K562 (cell line): ENCODE data around the gene ERCC4. TPM values are rescaled to one million over a fixed set of nuclear protein-coding genes. Genes with fewer than 3 reads are reported as not detected.
A peak's percentile ranks its signal among the peaks of the same experiment; 100 is the strongest.

ENCODE experiments used
- ARID2 ChIP-seq: fragments of 450-650 bp; IDR thresholded peaks from 2 replicates; pipeline ENCODE4 v1.6.1; 2017; ENCODE audit warnings: antibody characterized with exemption, mild to moderate bottlenecking
- BRD9 ChIP-seq: fragments of 450-650 bp; IDR thresholded peaks from 2 replicates; pipeline ENCODE4 v1.6.1; 2018; ENCODE audit warnings: low read depth; ENCODE audit not compliant: partially characterized antibody
- CREBBP ChIP-seq: IDR thresholded peaks from one replicate; pipeline ENCODE4 v1.6.1; 2012; ENCODE audit warnings: low read depth, mild to moderate bottlenecking, control low read depth, inconsistent platforms, low read length
- ETV6 ChIP-seq, 3 experiments: fragments of 150-350 bp in 1 of 3; sonication (generic) in 1 of 3; formaldehyde crosslinking in 1 of 3; IDR thresholded peaks; 2 replicates each; pipeline versions ENCODE4 v1.6.1 to v1.8.0; 2014 to 2022; ENCODE audit warnings: borderline replicate concordance in 2 of 3, low read depth in 2 of 3, antibody characterized with exemption in 1 of 3, low read length in 1 of 3, mild to moderate bottlenecking in 1 of 3, missing genetic modification reagents in 1 of 3
- FUS ChIP-seq: fragments of 200-400 bp; formaldehyde crosslinking; optimal IDR thresholded peaks from 2 replicates; pipeline ENCODE3; 2017; ENCODE audit warnings: low read depth, low read length
- JUND ChIP-seq, 2 experiments: IDR thresholded peaks; 2 replicates in 1 of 2; 3 replicates in 1 of 2; pipeline ENCODE4 v1.6.1; 2011; ENCODE audit warnings: borderline replicate concordance in 2 of 2, low read depth in 2 of 2, low read length in 2 of 2, improper control_type of control experiment in 1 of 2, missing biosample characterization in 1 of 2, missing genetic modification characterization in 1 of 2, missing genetic modification reagents in 1 of 2
- NFIC ChIP-seq: fragments of 450-650 bp; IDR thresholded peaks from 2 replicates; pipeline ENCODE4 v1.6.1; 2017; ENCODE audit warnings: mild to moderate bottlenecking, inconsistent platforms
- RHOXF2B ChIP-seq: fragments of 250-450 bp; sonication (Bioruptor Pico); conservative IDR thresholded peaks from 2 replicates; pipeline ENCODE4 v1.5.1; 2021
- TAL1 ChIP-seq: fragments of 450-650 bp; IDR thresholded peaks from 2 replicates; pipeline ENCODE4 v1.6.1; 2016; ENCODE audit warnings: mild to moderate bottlenecking
- ZBED1 ChIP-seq: IDR thresholded peaks from 2 replicates; pipeline ENCODE4 v1.6.1; 2014
- ZNF41 ChIP-seq: fragments of 250-450 bp; sonication (Bioruptor Pico); conservative IDR thresholded peaks from 2 replicates; pipeline ENCODE4 v1.4.0; 2020; ENCODE audit warnings: mild to moderate bottlenecking
- ZNF699 ChIP-seq: fragments of 250-450 bp; sonication (Bioruptor Pico); IDR thresholded peaks from 2 replicates; pipeline ENCODE4 v1.8.0; 2021; ENCODE audit warnings: mild to moderate bottlenecking, moderate library complexity; ENCODE audit not compliant: insufficient replicate concordance
- polyA plus RNA-seq, 8 experiments: library from polyadenylated mRNA; depleted of rRNA in 4 of 8; stranded (reverse) in 5 of 8; unstranded in 3 of 8; fragments of >200 nt; fragmentation: Nextera tagmentation in 2 of 8; fragmentation: Illumina TruSeq in 1 of 8; extraction: Ambion mirVana in 2 of 8; extraction: Trizol in 1 of 8; gene quantifications; 2 replicates each; pipeline versions ENCODE4 v1.2.1 to v1.2.3, GENCODE V29; 2011 to 2014; ENCODE audit warnings: inconsistent platforms in 1 of 8, missing spikeins in 1 of 8
- total RNA-seq, 7 experiments: library from RNA; depleted of rRNA in 6 of 7; stranded (reverse); fragments of >200 nt in 6 of 7; fragmentation: Illumina TruSeq in 2 of 7; extraction: Trizol in 2 of 7; gene quantifications; 2 replicates each; pipeline versions ENCODE4 v1.2.1 to v1.2.3, GENCODE V29; 2011 to 2021; ENCODE audit warnings: low replicate concordance in 1 of 7
- TF ChIP-seq, protein P1 (sequence below), 2 experiments: fragments of 450-650 bp in 1 of 2; sonication (generic) in 1 of 2; formaldehyde crosslinking in 1 of 2; IDR thresholded peaks in 1 of 2; conservative IDR thresholded peaks in 1 of 2; 2 replicates each; pipeline versions ENCODE4 v1.6.1 to v1.8.1; 2016 to 2023; ENCODE audit warnings: mild to moderate bottlenecking in 2 of 2, moderate library complexity in 2 of 2, inconsistent platforms in 1 of 2, missing genetic modification reagents in 1 of 2
- TF ChIP-seq, protein P2 (sequence below): fragments of 450-650 bp; formaldehyde crosslinking; conservative IDR thresholded peaks from 2 replicates; pipeline ENCODE4 v1.4.0; 2022; ENCODE audit warnings: mild to moderate bottlenecking, missing genetic modification characterization
- TF ChIP-seq, protein P3 (sequence below): fragments of 200-800 bp; sonication (Bioruptor generic); IDR thresholded peaks from 2 replicates; pipeline ENCODE4 v1.6.1; 2017; ENCODE audit warnings: missing genetic modification characterization, missing compliant biosample characterization
- TF ChIP-seq, protein P4 (sequence below): sonication (generic); formaldehyde crosslinking; IDR thresholded peaks from 2 replicates; pipeline ENCODE4 v1.8.0; 2023; ENCODE audit warnings: missing genetic modification reagents, mild to moderate bottlenecking, borderline replicate concordance

Gene ERCC4
- total and polyA plus RNA-seq, 9 of the 15 experiments (the other 6 are each of a cell fraction or from before 2014, with no cell fraction given), result 3.7 to 10.5 (median 6.0) TPM

DNA sequence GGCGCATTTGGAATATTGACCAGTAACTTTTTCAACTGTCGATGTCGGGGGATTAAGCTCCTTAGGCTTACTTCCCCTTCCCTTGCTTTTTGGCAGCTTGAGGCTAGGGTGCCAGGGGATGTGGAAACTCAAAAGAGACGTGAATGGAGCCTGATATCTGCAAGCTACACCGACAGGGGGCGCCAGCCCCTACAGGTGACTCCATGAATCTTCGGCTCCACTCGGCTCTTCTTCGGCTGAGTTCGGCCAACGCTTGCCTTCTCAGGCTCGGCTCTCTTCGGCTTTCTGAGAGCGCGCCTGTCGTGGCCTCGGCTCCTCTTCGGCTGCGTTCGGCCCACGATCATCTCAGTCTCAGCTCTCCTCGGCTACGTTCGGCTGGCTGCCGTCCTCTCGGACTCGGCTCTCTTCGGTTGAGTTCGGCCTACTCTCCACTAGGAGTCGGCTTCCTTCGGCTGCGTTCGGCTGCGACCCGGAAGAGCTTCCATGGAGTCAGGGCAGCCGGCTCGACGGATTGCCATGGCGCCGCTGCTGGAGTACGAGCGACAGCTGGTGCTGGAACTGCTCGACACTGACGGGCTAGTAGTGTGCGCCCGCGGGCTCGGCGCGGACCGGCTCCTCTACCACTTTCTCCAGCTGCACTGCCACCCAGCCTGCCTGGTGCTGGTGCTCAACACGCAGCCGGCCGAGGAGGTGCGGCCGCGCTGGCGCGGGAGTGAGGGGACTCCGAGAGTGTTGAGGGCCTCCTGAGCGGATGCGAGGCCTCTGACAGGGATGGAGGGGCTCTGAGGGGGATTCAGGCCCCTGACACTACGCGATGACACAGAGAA is at the start of gene ERCC4 (continued):
- TF ChIP-seq, protein P1, sequence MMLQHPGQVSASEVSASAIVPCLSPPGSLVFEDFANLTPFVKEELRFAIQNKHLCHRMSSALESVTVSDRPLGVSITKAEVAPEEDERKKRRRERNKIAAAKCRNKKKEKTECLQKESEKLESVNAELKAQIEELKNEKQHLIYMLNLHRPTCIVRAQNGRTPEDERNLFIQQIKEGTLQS (IDR thresholded peaks at IDR 0.05), result no peak
- TF ChIP-seq, protein P1 (CRISPR knock-in tag; conservative IDR thresholded peaks at IDR 0.05), result no peak
- TF ChIP-seq TAL1 (no peak), ZNF699 (CRISPR knock-in tag) (no peak), RHOXF2B (CRISPR knock-in tag) (no peak), ARID2 (no peak), BRD9 (no peak), CREBBP (no peak), NFIC (peak; percentile 41), ETV6 (IDR thresholded peaks at IDR 0.05; ENCODE audit: borderline replicate concordance in 1 of 2, low read depth in 2 of 2, low read length in 1 of 2) (no peak), ETV6 (CRISPR knock-in tag; IDR thresholded peaks at IDR 0.05; ENCODE audit: borderline replicate concordance) (no peak), ZBED1 (no peak), FUS (no peak), ZNF41 (CRISPR knock-in tag) (no peak), JUND (IDR thresholded peaks at IDR 0.05; ENCODE audit: borderline replicate concordance, low read depth, low read length) (no peak), JUND (tag; IDR thresholded peaks at IDR 0.05; ENCODE audit: borderline replicate concordance, low read depth, low read length) (no peak; the same call in 2 of the 3 replicates)
- TF ChIP-seq, protein P2, sequence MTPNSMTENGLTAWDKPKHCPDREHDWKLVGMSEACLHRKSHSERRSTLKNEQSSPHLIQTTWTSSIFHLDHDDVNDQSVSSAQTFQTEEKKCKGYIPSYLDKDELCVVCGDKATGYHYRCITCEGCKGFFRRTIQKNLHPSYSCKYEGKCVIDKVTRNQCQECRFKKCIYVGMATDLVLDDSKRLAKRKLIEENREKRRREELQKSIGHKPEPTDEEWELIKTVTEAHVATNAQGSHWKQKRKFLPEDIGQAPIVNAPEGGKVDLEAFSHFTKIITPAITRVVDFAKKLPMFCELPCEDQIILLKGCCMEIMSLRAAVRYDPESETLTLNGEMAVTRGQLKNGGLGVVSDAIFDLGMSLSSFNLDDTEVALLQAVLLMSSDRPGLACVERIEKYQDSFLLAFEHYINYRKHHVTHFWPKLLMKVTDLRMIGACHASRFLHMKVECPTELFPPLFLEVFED (CRISPR knock-in tag), result no peak
- TF ChIP-seq, protein P3, sequence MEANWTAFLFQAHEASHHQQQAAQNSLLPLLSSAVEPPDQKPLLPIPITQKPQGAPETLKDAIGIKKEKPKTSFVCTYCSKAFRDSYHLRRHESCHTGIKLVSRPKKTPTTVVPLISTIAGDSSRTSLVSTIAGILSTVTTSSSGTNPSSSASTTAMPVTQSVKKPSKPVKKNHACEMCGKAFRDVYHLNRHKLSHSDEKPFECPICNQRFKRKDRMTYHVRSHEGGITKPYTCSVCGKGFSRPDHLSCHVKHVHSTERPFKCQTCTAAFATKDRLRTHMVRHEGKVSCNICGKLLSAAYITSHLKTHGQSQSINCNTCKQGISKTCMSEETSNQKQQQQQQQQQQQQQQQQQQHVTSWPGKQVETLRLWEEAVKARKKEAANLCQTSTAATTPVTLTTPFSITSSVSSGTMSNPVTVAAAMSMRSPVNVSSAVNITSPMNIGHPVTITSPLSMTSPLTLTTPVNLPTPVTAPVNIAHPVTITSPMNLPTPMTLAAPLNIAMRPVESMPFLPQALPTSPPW, result no peak
- TF ChIP-seq, protein P4, sequence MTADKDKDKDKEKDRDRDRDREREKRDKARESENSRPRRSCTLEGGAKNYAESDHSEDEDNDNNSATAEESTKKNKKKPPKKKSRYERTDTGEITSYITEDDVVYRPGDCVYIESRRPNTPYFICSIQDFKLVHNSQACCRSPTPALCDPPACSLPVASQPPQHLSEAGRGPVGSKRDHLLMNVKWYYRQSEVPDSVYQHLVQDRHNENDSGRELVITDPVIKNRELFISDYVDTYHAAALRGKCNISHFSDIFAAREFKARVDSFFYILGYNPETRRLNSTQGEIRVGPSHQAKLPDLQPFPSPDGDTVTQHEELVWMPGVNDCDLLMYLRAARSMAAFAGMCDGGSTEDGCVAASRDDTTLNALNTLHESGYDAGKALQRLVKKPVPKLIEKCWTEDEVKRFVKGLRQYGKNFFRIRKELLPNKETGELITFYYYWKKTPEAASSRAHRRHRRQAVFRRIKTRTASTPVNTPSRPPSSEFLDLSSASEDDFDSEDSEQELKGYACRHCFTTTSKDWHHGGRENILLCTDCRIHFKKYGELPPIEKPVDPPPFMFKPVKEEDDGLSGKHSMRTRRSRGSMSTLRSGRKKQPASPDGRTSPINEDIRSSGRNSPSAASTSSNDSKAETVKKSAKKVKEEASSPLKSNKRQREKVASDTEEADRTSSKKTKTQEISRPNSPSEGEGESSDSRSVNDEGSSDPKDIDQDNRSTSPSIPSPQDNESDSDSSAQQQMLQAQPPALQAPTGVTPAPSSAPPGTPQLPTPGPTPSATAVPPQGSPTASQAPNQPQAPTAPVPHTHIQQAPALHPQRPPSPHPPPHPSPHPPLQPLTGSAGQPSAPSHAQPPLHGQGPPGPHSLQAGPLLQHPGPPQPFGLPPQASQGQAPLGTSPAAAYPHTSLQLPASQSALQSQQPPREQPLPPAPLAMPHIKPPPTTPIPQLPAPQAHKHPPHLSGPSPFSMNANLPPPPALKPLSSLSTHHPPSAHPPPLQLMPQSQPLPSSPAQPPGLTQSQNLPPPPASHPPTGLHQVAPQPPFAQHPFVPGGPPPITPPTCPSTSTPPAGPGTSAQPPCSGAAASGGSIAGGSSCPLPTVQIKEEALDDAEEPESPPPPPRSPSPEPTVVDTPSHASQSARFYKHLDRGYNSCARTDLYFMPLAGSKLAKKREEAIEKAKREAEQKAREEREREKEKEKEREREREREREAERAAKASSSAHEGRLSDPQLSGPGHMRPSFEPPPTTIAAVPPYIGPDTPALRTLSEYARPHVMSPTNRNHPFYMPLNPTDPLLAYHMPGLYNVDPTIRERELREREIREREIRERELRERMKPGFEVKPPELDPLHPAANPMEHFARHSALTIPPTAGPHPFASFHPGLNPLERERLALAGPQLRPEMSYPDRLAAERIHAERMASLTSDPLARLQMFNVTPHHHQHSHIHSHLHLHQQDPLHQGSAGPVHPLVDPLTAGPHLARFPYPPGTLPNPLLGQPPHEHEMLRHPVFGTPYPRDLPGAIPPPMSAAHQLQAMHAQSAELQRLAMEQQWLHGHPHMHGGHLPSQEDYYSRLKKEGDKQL (CRISPR knock-in tag), result no peak
